SJSA1 (cell line): ENCODE results near the gene VSIG4. TPM values are rescaled to one million over a fixed set of nuclear protein-coding genes. Genes with fewer than 3 reads are reported as not detected.

Source experiments
- DNase-seq, 2 experiments: peaks; one replicate each; pipeline ENCODE4 v3.0.0-alpha.2; 2015 to 2020; ENCODE audit warnings: low spot score in 2 of 2, low read depth in 1 of 2
- H3K27ac ChIP-seq: fragments of 250-450 bp; sonication (Bioruptor Pico); 2 replicates; pipeline ENCODE4 v1.5.1; 2020; ENCODE audit warnings: mild to moderate bottlenecking, moderate library complexity
- H3K27me3 ChIP-seq: fragments of 250-450 bp; sonication (Bioruptor Pico); replicated peaks from 2 replicates; pipeline ENCODE4 v1.5.1; 2020; ENCODE audit warnings: mild to moderate bottlenecking, moderate library complexity
- H3K36me3 ChIP-seq: fragments of 250-450 bp; sonication (Bioruptor Pico); 2 replicates; pipeline ENCODE4 v1.5.1; 2020; ENCODE audit warnings: mild to moderate bottlenecking
- H3K4me1 ChIP-seq: fragments of 250-450 bp; sonication (Bioruptor Pico); replicated peaks from 2 replicates; pipeline ENCODE4 v1.6.1; 2021; ENCODE audit warnings: mild to moderate bottlenecking
- H3K4me3 ChIP-seq: fragments of 250-450 bp; sonication (Bioruptor Pico); 2 replicates; pipeline ENCODE4 v1.5.1; 2020; ENCODE audit warnings: mild to moderate bottlenecking
- H3K9me3 ChIP-seq: fragments of 250-450 bp; sonication (Bioruptor Pico); replicated peaks from 2 replicates; pipeline ENCODE4 v1.5.1; 2020; ENCODE audit warnings: mild to moderate bottlenecking
- total RNA-seq: library from RNA; depleted of rRNA; stranded (reverse); fragments of >200 nt; shearing (Covaris generic); gene quantifications from 2 replicates; pipeline ENCODE4 v1.2.3, GENCODE V29; 2014

Gene VSIG4
- total RNA-seq, 1 experiment from 2014 or later = not detected

- no peak overlapping the region for H3K4me3 ChIP-seq
- no peaks in the 10 kb centered on the region for H3K9me3 ChIP-seq
- no peaks in the 10 kb centered on the region for H3K27me3 ChIP-seq
- no peaks in the 10 kb centered on the region for H3K4me1 ChIP-seq
- H3K27ac ChIP-seq = no peak overlapping the region
- no peak for DNase-seq
- H3K36me3 ChIP-seq = no peaks in the 10 kb centered on the region
Observed at GRCh38 chrX:66009231-66009845, 30.5 kb downstream of the VSIG4 start.

GRCh38 chrX:66008328-66008970 lies 31.4 kb downstream of the VSIG4 start:
- no peak overlapping the region for H3K27ac ChIP-seq
- no peaks in the 10 kb centered on the region for H3K27me3 ChIP-seq
- H3K9me3 ChIP-seq = no peaks in the 10 kb centered on the region
- no peak overlapping the region for H3K4me3 ChIP-seq
- H3K4me1 ChIP-seq = no peaks in the 10 kb centered on the region
- no peaks in the 10 kb centered on the region for H3K36me3 ChIP-seq
- no peak for DNase-seq

GRCh38 chrX:66007851-66008250 lies 32.0 kb downstream of the VSIG4 start:
- Histone ChIP-seq H3K4me1 (no peaks in the 10 kb centered on the region), H3K9me3 (no peaks in the 10 kb centered on the region), H3K36me3 (no peaks in the 10 kb centered on the region), H3K4me3 (no peak overlapping the region), H3K27ac (no peak overlapping the region), H3K27me3 (no peaks in the 10 kb centered on the region)
- DNase-seq = no peak

- Histone ChIP-seq H3K27me3 (no peaks in the 10 kb centered on the region), H3K27ac (no peak overlapping the region), H3K9me3 (no peaks in the 10 kb centered on the region), H3K4me3 (no peak overlapping the region), H3K4me1 (no peaks in the 10 kb centered on the region), H3K36me3 (no peaks in the 10 kb centered on the region)
- no peak for DNase-seq
Observed at GRCh38 chrX:66005830-66006449, 33.9 kb downstream of the VSIG4 start.

GRCh38 chrX:66004928-66005829 lies 34.7 kb downstream of the VSIG4 start:
- Histone ChIP-seq H3K4me3 (no peak overlapping the region), H3K27me3 (no peaks in the 10 kb centered on the region), H3K9me3 (no peaks in the 10 kb centered on the region), H3K27ac (no peak overlapping the region), H3K4me1 (no peaks in the 10 kb centered on the region), H3K36me3 (no peaks in the 10 kb centered on the region)
- no peak for DNase-seq

- Histone ChIP-seq H3K36me3 (no peaks in the 10 kb centered on the region), H3K4me3 (no peak overlapping the region), H3K4me1 (no peaks in the 10 kb centered on the region), H3K27me3 (no peaks in the 10 kb centered on the region), H3K27ac (no peak overlapping the region), H3K9me3 (no peaks in the 10 kb centered on the region)
- no peak for DNase-seq
Observed at GRCh38 chrX:66002824-66003680, 36.8 kb downstream of the VSIG4 start.

GRCh38 chrX:66001596-66001995 lies 38.3 kb downstream of the VSIG4 start:
- Histone ChIP-seq H3K4me1 (no peaks in the 10 kb centered on the region), H3K36me3 (no peaks in the 10 kb centered on the region), H3K4me3 (no peak overlapping the region), H3K27ac (no peak overlapping the region), H3K27me3 (no peaks in the 10 kb centered on the region), H3K9me3 (no peaks in the 10 kb centered on the region)
- DNase-seq = no peak

- no peak overlapping the region for H3K27ac ChIP-seq
- H3K36me3 ChIP-seq = no peaks in the 10 kb centered on the region
- H3K4me1 ChIP-seq = no peaks in the 10 kb centered on the region
- no peaks in the 10 kb centered on the region for H3K9me3 ChIP-seq
- H3K27me3 ChIP-seq = no peaks in the 10 kb centered on the region
- no peak overlapping the region for H3K4me3 ChIP-seq
- no peak for DNase-seq
Observed at GRCh38 chrX:66000628-66001272, 39.1 kb downstream of the VSIG4 start.

GRCh38 chrX:66000178-66000577 lies 39.7 kb downstream of the VSIG4 start:
- no peaks in the 10 kb centered on the region for H3K36me3 ChIP-seq
- no peaks in the 10 kb centered on the region for H3K4me1 ChIP-seq
- H3K27me3 ChIP-seq = no peaks in the 10 kb centered on the region
- H3K4me3 ChIP-seq = no peak overlapping the region
- H3K27ac ChIP-seq = no peak overlapping the region
- H3K9me3 ChIP-seq = no peaks in the 10 kb centered on the region
- no peak for DNase-seq

GRCh38 chrX:65999563-66000148 lies 40.2 kb downstream of the VSIG4 start:
- no peaks in the 10 kb centered on the region for H3K9me3 ChIP-seq
- H3K27ac ChIP-seq = no peak overlapping the region
- no peak overlapping the region for H3K4me3 ChIP-seq
- no peaks in the 10 kb centered on the region for H3K36me3 ChIP-seq
- H3K27me3 ChIP-seq = no peaks in the 10 kb centered on the region
- no peak for DNase-seq
- no peaks in the 10 kb centered on the region for H3K4me1 ChIP-seq

- DNase-seq = no peak
- no peak overlapping the region for H3K4me3 ChIP-seq
Observed at GRCh38 chrX:65999029-65999562, 40.8 kb downstream of the VSIG4 start.

GRCh38 chrX:65997978-65998717 lies 41.7 kb downstream of the VSIG4 start:
- no peaks in the 10 kb centered on the region for H3K9me3 ChIP-seq
- H3K27ac ChIP-seq = no peak overlapping the region

More at GRCh38 chrX:65999029-65999562, 40.8 kb downstream of the VSIG4 start:
- no peaks in the 10 kb centered on the region for H3K36me3 ChIP-seq
- H3K27ac ChIP-seq = no peak overlapping the region
- no peaks in the 10 kb centered on the region for H3K9me3 ChIP-seq
- H3K4me1 ChIP-seq = no peaks in the 10 kb centered on the region
- no peaks in the 10 kb centered on the region for H3K27me3 ChIP-seq

More at GRCh38 chrX:65997978-65998717, 41.7 kb downstream of the VSIG4 start:
- DNase-seq = no peak
- Histone ChIP-seq H3K4me3 (no peak overlapping the region), H3K27me3 (no peaks in the 10 kb centered on the region), H3K4me1 (no peaks in the 10 kb centered on the region), H3K36me3 (no peaks in the 10 kb centered on the region)
